GM18519 (cell line): ENCODE measurements around the gene MAOA.
A peak's percentile ranks its signal among the peaks of the same experiment; 100 is the strongest.
"Not testable (repeated sequence)": the region's sequence is repeated elsewhere in the genome, so short reads cannot be mapped to it uniquely, and the experiment has no call there.

Experiments used
- ATAC-seq: cut with Tn5 transposase; IDR thresholded peaks from one replicate; pipeline ENCODE4 v1.9.1; 2021; ENCODE audit warnings: mild to moderate bottlenecking, moderate library complexity; ENCODE audit not compliant: unreplicated experiment, low FRiP score

MAOA gene

GRCh38 chrX:43656005-43656494 lies at the start of gene MAOA:
Gene MAOA (plus strand): TSS chrX:43656299. CDS start chrX:43656342, 43 bp downstream.
- ATAC-seq = no peak

DNA sequence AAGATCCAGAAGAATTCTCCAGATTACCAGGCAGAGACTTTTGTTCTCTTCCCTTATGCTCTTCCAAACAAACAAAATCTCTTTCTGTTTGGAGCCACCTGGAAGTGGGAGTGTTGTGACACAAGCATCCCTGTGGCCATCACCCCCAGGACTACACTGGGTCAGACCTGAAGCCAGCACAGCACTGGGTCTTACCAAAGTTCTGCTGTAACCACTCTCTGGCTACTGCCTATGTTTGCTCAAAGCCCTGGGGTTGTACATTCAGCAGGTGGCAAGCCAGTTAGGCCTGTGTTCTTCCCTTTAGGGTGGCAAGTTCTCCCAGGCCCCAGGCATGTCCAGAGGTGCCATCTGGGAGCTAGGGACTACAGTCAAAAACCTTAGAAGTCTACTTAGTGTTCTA lies 43.7 kb upstream of the MAOA start:
- ATAC-seq = no peak

- no peak for ATAC-seq
These were observed 40.4 kb upstream of the MAOA start for GRCh38 chrX:43615660-43616059.

- no peak for ATAC-seq
These were observed 37.5 kb upstream of the MAOA start for GRCh38 chrX:43618366-43619205.

DNA sequence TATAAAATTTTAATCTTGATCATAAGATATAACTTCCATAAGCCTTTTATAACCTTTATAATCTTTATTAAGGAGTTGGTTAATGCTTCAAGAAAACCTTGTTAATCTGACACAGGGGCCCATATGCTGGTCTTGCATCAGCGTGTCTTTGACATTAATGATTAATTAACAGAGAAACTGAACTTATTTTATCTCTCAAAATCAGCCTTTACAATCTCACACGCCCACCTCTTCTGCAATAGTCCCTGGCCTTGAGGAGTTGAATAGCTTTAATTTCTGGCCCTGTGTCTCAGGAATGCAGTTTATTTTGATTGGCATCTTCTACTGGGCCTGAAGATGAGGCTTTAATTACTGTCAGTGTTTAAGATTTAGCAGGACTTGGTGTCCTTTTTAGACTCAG lies 36.2 kb upstream of the MAOA start:
- ATAC-seq = not testable (repeated sequence)

DNA sequence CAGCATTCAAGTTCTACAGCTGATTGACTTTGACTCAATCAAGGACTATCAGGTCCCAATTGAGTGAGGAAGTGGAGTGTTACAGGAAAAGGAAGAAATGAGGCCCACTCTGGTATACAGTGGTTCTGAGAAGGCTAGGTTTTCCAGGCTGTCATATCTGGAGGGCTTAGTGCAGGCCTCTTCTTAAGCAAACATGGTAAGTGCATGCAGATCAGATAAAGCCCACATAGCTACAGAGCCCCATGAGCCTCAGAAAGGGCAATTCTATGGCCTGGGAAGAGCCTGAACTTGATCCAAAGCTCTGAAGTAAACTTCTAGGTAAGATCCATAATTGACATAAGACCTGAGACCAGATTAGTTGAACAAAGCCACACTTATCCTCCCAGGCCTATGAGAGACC lies 29.0 kb upstream of the MAOA start:
- no peak for ATAC-seq

DNA sequence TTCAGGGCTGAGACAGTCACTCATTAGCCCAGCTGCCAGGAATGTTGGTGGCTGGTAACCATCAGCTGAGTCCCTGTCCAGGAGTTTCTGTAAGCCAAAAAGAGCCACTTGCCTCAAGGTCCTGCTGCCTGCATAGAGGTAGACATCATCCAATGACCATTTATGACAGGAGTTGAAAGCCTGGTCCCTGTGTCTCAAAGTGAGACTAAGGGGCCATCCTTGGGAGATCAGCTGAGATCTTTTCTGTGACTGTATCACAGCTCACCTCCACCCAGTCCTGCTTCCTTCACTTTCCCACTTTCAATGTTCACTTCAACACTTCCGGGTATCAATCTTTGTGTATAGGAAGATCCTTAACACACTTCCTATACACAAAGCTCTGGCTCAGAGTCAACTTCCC lies 28.4 kb upstream of the MAOA start:
- no peak for ATAC-seq

- no peak for ATAC-seq
These were observed 26.9 kb upstream of the MAOA start for GRCh38 chrX:43629229-43629628.

GRCh38 chrX:43631841-43632240 lies 24.3 kb upstream of the MAOA start:
- ATAC-seq = no peak

DNA sequence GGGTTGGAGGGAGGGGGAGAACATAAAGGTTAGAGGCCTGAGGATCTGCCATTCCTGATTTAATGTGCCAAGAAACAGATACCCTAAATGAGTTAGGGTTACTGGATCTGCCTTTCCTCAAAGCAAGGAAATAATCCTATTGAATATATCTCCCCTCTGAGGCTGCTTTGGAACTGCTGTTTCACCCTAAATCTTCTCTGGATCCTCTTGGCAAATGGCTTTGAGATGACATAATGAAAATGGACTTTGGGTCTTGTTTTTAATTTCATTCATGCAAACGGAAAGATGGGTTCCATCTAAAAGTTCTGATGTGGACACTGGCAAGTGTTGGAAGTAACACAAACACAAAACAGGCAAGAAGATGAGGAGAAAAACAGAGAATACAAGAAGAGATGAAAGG lies 23.0 kb upstream of the MAOA start:
- no peak for ATAC-seq

GRCh38 chrX:43633757-43634156 lies 22.3 kb upstream of the MAOA start:
- no peak for ATAC-seq

GRCh38 chrX:43640482-43640881 lies 15.6 kb upstream of the MAOA start:
- ATAC-seq = no peak

- ATAC-seq = no peak
These were observed 14.4 kb upstream of the MAOA start for GRCh38 chrX:43641691-43642090.

GRCh38 chrX:43643201-43643600 lies 12.9 kb upstream of the MAOA start:
- no peak for ATAC-seq

DNA sequence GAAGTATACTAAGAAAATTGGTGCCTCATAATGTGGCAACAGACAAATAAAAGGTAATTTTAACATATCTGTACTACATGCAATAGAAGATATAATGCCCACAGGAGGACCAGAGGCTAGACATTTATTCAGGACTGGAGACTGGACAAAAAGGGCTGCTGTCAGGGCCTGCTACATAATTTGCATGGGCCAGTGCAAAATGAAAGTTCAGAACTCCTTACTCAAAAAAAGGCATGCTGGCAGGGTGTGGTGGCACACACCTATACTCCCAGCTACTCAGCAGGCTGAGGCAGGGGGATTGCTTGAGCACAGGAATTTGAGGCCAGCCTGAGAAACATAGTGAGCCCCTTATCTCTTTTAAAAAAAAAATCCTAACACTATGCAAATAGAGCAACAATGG lies 12.4 kb upstream of the MAOA start:
- ATAC-seq = no peak

DNA sequence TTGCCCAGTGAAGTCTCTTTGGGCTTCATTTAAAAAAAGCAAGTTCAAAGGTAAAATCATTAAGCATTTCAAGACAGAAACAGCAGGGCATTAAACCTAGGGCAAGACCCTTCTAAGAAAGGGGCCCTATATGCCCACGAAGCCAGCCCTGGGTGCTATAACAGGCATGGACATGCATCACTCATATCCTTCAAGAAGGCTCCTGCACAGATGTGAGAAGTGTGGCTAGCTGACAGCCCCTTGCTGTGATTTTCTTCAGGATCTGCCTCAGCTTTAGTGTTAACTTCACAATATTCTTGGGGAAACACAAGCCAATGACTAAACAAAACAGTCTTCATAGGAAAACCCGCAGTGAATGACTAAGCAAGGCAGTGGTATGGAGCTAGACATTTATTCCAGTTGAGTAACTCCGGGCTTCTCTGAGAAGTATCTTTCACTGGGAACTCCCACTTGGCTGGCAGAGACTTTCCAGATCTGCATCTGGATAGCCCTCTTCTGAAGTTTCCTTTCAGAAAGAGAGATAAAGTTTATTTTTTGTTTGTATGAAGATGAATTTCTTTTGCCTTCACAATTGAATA lies 11.9 kb upstream of the MAOA start:
- no peak for ATAC-seq

- ATAC-seq = no peak
These were observed 9.3 kb upstream of the MAOA start for GRCh38 chrX:43646800-43647199.

- ATAC-seq = peak; percentile 98
These were observed 1.5 kb upstream of the MAOA start for GRCh38 chrX:43654431-43655150.

GRCh38 chrX:43655151-43656004 lies 721 bp upstream of the MAOA start:
- ATAC-seq = no peak

DNA sequence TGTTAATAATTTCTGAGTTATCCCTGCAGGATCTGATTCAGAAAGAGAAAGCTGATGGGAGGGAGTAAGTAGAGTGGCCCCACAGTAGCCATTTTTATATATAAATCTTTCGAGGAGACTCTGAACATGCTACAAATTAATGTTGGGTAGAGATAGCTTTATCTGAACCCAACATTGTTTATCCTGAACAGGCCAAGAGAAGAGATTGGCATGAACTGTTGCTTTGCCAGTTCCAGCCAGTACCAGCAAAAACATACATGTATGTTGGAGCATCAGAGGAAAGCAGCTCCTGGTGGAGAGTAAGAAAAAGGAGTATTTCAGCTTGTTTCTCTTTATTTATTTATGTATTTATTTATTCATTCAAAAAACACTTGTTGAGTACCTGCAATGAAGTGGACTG lies 1.6 kb downstream of the MAOA start:
- ATAC-seq = no peak
